Omental fat pad (tissue), 4 donors: ENCODE measurements around the gene LGALS4. TPM values are rescaled to one million over a fixed set of nuclear protein-coding genes. Genes with fewer than 3 reads are reported as not detected.
"Not testable (repeated sequence)": the region's sequence is repeated elsewhere in the genome, so short reads cannot be mapped to it uniquely, and the experiment has no call there.

Experiments used
- ATAC-seq: fragments of 150-250 bp; one replicate; pipeline ENCODE4 v1.9.1; 2016; ENCODE audit warnings: mild to moderate bottlenecking, moderate library complexity; ENCODE audit not compliant: low FRiP score
- DNase-seq: peaks from one replicate; pipeline ENCODE4 v3.0.0-alpha.2; 2019; ENCODE audit warnings: low spot score
- CTCF ChIP-seq, 3 donors: fragments of 450-650 bp; IDR thresholded peaks; one replicate each; pipeline ENCODE4 v1.5.1; 2016 to 2017; ENCODE audit warnings: antibody characterized with exemption in 3 of 3, mild to moderate bottlenecking in 3 of 3, moderate library complexity in 2 of 3
- total RNA-seq, 4 donors: library from RNA; depleted of rRNA; stranded (reverse); fragments of >200 nt; gene quantifications; one replicate each; pipeline ENCODE4 v1.1.0, GENCODE V29; 2016

LGALS4 gene
- total RNA-seq, 4 donors from 2014 or later = 0.46 to 1.6 TPM; not detected in 2

DNA sequence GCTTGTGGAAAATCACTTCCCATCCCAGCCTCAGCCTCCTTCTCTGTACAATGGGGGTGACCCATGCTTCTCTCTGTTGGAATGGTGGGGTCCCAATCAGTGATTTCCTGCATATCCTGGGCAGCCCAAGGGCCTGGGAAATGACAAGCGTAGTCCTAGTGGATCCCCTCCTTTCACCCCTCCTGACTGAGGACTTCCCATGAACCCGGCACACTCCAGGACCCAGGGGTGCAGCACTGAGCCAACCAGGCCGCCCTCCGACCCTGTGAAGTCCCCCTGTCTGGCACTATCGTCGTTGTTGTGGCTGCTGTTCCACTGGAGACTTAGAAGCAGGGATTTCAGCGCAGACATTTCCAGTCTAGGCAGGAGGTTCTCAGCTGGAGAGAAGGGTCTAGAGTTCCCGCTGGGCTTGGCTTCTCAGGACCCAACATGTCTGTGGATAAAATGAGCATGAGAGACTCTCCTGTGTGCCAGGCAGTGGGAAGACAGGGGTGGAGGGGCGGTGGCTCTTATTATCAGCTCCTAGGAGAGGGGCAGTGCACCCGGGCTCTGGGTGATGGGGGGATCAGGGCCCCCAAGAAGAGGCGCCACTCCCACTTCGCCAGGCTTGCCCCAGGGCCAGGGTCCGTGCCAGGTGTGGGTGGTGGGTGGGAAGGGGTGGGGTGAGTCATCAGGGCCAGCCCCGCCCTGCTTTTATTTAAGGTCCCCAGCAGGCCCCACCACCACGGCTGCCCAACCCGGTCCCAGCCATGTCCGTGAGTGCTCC is 24.1 kb downstream of the LGALS4 start, which contains the start of gene LGALS7B:
TSS of gene LGALS7B (plus strand) at position 723 of the 766 bp plus-strand sequence. CDS start at position 750, 27 bp downstream.
- no peak for TF ChIP-seq CTCF (IDR thresholded peaks at IDR 0.05)
- DNase-seq (no peak), ATAC-seq (no peak)

- DNase-seq = no peak
- no peak for TF ChIP-seq CTCF (IDR thresholded peaks at IDR 0.05)
- no peak for ATAC-seq
Observed at GRCh38 chr19:38786572-38787265, 26.0 kb downstream of the LGALS4 start.

GRCh38 chr19:38786061-38786460 is 26.7 kb downstream of the LGALS4 start:
- not testable (repeated sequence) for DNase-seq, ATAC-seq

DNA sequence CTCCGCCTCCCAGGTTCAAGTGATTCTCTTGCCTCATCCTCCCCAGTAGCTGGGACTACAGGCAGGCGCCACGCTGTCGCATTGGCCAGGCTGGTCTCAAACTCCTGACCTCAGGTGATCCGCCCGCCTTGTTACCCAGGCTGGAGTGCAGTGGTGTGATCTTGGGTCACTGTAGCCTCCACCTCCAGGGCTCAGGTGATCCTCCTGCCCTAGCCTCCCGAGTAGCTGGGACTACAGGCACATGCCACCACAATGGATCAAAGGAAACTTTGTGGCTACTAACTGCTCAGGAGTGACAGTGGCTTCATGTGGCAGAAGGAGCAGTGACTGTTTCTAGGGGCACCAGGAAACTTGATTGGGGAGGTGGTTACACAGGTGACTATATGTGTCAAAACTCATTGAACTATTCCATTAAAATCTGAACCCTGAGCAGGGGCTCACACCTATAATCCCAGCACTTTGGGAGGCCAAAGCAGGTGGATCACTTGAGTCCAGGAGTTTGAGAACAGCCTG is 27.5 kb downstream of the LGALS4 start:
- no peak for DNase-seq
- no peak for TF ChIP-seq CTCF (IDR thresholded peaks at IDR 0.05)
- no peak for ATAC-seq

DNA sequence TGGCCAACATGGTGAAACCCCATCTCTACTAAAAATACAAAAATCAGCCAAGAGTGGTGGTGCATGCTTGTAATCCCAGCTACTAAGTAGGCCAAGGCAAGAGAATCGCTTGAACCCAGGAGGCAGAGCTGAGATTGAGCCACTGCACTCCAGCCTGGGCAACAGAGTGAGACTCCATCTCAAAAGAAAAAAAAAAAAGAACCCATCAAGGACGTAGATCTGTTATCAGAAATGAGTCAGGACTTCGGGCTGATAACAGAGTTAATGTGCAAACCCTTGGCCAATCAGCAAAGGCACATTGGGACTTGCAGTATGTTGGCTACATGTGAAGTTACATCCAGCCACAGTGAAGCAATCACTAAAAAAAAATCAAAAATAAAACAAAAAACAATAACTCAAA is 28.5 kb downstream of the LGALS4 start:
- no peak for TF ChIP-seq CTCF (IDR thresholded peaks at IDR 0.05)
- DNase-seq (no peak), ATAC-seq (no peak)

- DNase-seq, ATAC-seq: not testable (repeated sequence)
Observed at GRCh38 chr19:38782212-38782611, 30.5 kb downstream of the LGALS4 start.

DNA sequence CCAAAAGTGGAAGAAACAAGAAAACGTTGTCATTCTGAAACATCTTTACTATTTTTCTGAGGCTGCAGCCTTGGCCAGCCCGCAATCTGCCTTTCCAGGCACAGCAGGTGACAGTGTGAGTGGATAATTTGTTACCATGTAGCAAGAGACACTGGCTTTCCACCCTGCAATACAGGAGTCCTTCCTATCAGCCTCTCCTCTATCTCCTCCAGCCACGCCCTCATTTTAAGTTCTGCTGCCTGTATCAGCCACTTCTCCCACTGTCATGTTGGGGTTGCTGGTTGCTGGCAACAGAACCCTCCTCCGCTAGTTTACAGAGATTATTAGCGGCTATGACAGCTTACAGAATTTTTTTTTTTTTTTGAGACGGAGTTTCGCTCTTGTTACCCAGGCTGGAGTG is 31.7 kb downstream of the LGALS4 start:
- ATAC-seq (no peak), DNase-seq (no peak)
- TF ChIP-seq CTCF (IDR thresholded peaks at IDR 0.05) = no peak

DNA sequence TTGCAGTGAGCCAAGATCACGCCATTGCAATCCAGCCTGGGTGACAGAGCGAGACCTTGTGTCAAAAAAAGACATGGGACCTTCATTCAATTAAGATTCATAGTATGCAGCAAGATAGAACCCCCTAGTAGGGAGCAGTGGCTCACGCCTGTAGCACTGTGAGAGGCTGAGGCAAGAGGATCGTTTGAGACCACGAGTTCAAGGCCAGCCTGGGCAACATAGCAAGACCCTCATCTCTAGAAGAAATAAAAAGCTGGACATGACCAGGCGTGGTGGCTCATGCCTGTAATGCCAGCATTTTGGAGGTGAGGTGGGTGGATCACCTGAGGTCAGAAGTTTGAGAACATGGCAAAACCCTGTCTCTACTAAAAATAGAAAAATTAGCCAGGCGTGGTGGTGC is 32.3 kb downstream of the LGALS4 start:
- no peak for TF ChIP-seq CTCF (IDR thresholded peaks at IDR 0.05)
- DNase-seq (no peak), ATAC-seq (no peak)
